GM23338 (cell line): ENCODE results near the gene SERPINA1. TPM values are rescaled to one million over a fixed set of nuclear protein-coding genes. Genes with fewer than 3 reads are reported as not detected.
A peak's percentile ranks its signal among the peaks of the same experiment; 100 is the strongest.

Source experiments
- ATAC-seq: fragments of 200-7000 bp; cut with Tn5 transposase; 3 replicates; pipeline ENCODE4 v1.9.1; 2020
- DNase-seq: peaks from one replicate; pipeline ENCODE4 v3.0.0-alpha.2; 2015; ENCODE audit warnings: low spot score
- H2AFZ ChIP-seq: fragments of 200-600 bp; sonication (generic); 2 replicates; pipeline ENCODE4 v1.8.0; 2016; ENCODE audit warnings: antibody characterized with exemption, mild to moderate bottlenecking, moderate library complexity
- H3F3A ChIP-seq: fragments of 200-600 bp; sonication (generic); replicated peaks from 2 replicates; pipeline ENCODE4 v1.8.0; 2017; ENCODE audit warnings: antibody characterized with exemption, mixed run types, low read depth
- H3K27ac ChIP-seq: fragments of 200-600 bp; sonication (generic); 2 replicates; pipeline ENCODE4 v1.6.1; 2016; ENCODE audit warnings: low read depth
- H3K27me3 ChIP-seq: fragments of 200-600 bp; sonication (generic); 2 replicates; pipeline ENCODE4 v1.8.0; 2016; ENCODE audit warnings: mild to moderate bottlenecking, mixed run types, moderate library complexity; ENCODE audit not compliant: insufficient read depth
- H3K36me3 ChIP-seq: fragments of 200-600 bp; sonication (generic); 2 replicates; pipeline ENCODE4 v1.8.0; 2016; ENCODE audit warnings: mild to moderate bottlenecking; ENCODE audit not compliant: insufficient read depth
- H3K4me1 ChIP-seq: fragments of 200-600 bp; sonication (generic); 2 replicates; pipeline ENCODE4 v1.8.0; 2016; ENCODE audit warnings: mild to moderate bottlenecking, moderate library complexity; ENCODE audit not compliant: insufficient read depth
- H3K4me2 ChIP-seq: fragments of 200-600 bp; sonication (generic); 2 replicates; pipeline ENCODE4 v1.7.1; 2017; ENCODE audit warnings: mixed run types
- H3K4me3 ChIP-seq: fragments of 200-600 bp; sonication (generic); 2 replicates; pipeline ENCODE4 v1.6.1; 2016; ENCODE audit warnings: mixed run types
- H3K79me2 ChIP-seq: fragments of 200-600 bp; sonication (generic); replicated peaks from 2 replicates; pipeline ENCODE4 v1.8.0; 2017; ENCODE audit warnings: mild to moderate bottlenecking; ENCODE audit not compliant: insufficient read depth
- H3K9me2 ChIP-seq: fragments of 200-600 bp; sonication (generic); 2 replicates; pipeline ENCODE4 v1.8.0; 2017; ENCODE audit not compliant: insufficient read depth
- H4K20me1 ChIP-seq: fragments of 200-600 bp; sonication (generic); replicated peaks from 2 replicates; pipeline ENCODE4 v1.8.0; 2017; ENCODE audit warnings: mild to moderate bottlenecking; ENCODE audit not compliant: insufficient read depth
- H3K27ac Mint-ChIP-seq: 2 replicates; pipeline ENCODE4 v1.8.0; 2020; ENCODE audit warnings: inconsistent platforms, mild to moderate bottlenecking, moderate library complexity, mixed read lengths
- H3K27me3 Mint-ChIP-seq: 3 replicates; pipeline ENCODE4 v1.8.0; 2022; ENCODE audit warnings: low read depth, mild to moderate bottlenecking, moderate library complexity, mixed read lengths, inconsistent platforms; ENCODE audit not compliant: insufficient read depth, poor library complexity
- H3K36me3 Mint-ChIP-seq: 3 replicates; pipeline ENCODE4 v1.8.0; 2021; ENCODE audit warnings: low read depth, mild to moderate bottlenecking, inconsistent platforms, moderate library complexity, mixed read lengths
- H3K4me1 Mint-ChIP-seq: 3 replicates; pipeline ENCODE4 v1.8.0; 2020; ENCODE audit warnings: mild to moderate bottlenecking, inconsistent platforms, mixed read lengths
- H3K4me3 Mint-ChIP-seq: 3 replicates; pipeline ENCODE4 v1.8.0; 2021; ENCODE audit warnings: moderate library complexity, mild to moderate bottlenecking, inconsistent platforms, mixed read lengths
- H3K9me3 Mint-ChIP-seq: 3 replicates; pipeline ENCODE4 v1.8.0; 2020; ENCODE audit warnings: moderate library complexity, mild to moderate bottlenecking, inconsistent platforms, mixed read lengths
- CREB1 ChIP-seq: fragments of 250-450 bp; sonication (Bioruptor Pico); IDR thresholded peaks from 2 replicates; pipeline ENCODE4 v1.5.0; 2020; ENCODE audit warnings: low read depth, mild to moderate bottlenecking, moderate library complexity
- EZH2 ChIP-seq: fragments of 200-600 bp; sonication (generic); IDR thresholded peaks from one replicate; pipeline ENCODE4 v1.8.0; 2017; ENCODE audit warnings: antibody characterized with exemption, mild to moderate bottlenecking, low read depth; ENCODE audit not compliant: unreplicated experiment
- EZH2phosphoT487 ChIP-seq: fragments of 200-600 bp; sonication (generic); IDR thresholded peaks from one replicate; pipeline ENCODE4 v1.8.1; 2018; ENCODE audit warnings: antibody characterized with exemption; ENCODE audit not compliant: unreplicated experiment
- JUNB ChIP-seq: IDR thresholded peaks from one replicate; pipeline ENCODE4 v1.6.1; 2016; ENCODE audit warnings: antibody characterized with exemption; ENCODE audit not compliant: unreplicated experiment
- NANOG ChIP-seq: IDR thresholded peaks from 2 replicates; pipeline ENCODE4 v1.6.1; 2016; ENCODE audit warnings: antibody characterized with exemption, borderline replicate concordance
- ZNF114 ChIP-seq: fragments of 250-450 bp; sonication (Bioruptor Pico); IDR thresholded peaks from 2 replicates; pipeline ENCODE4 v1.5.0; 2020; ENCODE audit warnings: mild to moderate bottlenecking, moderate library complexity
- ZNF331 ChIP-seq: fragments of 250-450 bp; sonication (Bioruptor Pico); IDR thresholded peaks from 2 replicates; pipeline ENCODE4 v1.5.0; 2020; ENCODE audit warnings: low read depth, mild to moderate bottlenecking, moderate library complexity
- polyA plus RNA-seq: library from polyadenylated mRNA; unstranded; fragments of >200 nt; fragmentation: Nextera tagmentation; extraction: Ambion mirVana; gene quantifications from 2 replicates; pipeline ENCODE4 v1.2.1, GENCODE V29; 2016
- total RNA-seq: library from RNA; depleted of rRNA; stranded (reverse); fragments of >200 nt; shearing (Covaris generic); gene quantifications from 2 replicates; pipeline ENCODE4 v1.2.3, GENCODE V29; 2014
- TF ChIP-seq, protein P1 (sequence below), 2 experiments: fragments of 200-600 bp in 1 of 2; sonication (generic) in 1 of 2; conservative IDR thresholded peaks; 2 replicates each; pipeline versions ENCODE4 v1.5.1 to v1.6.1; 2016 to 2017; ENCODE audit warnings: antibody characterized with exemption in 2 of 2, low read depth in 2 of 2, mild to moderate bottlenecking in 2 of 2, moderate library complexity in 1 of 2
- TF ChIP-seq, protein P2 (sequence below): fragments of 250-450 bp; sonication (Bioruptor Pico); IDR thresholded peaks from 2 replicates; pipeline ENCODE4 v1.5.0; 2020; ENCODE audit warnings: mild to moderate bottlenecking, moderate library complexity
- TF ChIP-seq, protein P3 (sequence below): IDR thresholded peaks from 2 replicates; pipeline ENCODE4 v1.6.1; 2016; ENCODE audit warnings: antibody characterized with exemption

Gene SERPINA1
- total and polyA plus RNA-seq, 2 experiments from 2014 or later: not detected

DNA sequence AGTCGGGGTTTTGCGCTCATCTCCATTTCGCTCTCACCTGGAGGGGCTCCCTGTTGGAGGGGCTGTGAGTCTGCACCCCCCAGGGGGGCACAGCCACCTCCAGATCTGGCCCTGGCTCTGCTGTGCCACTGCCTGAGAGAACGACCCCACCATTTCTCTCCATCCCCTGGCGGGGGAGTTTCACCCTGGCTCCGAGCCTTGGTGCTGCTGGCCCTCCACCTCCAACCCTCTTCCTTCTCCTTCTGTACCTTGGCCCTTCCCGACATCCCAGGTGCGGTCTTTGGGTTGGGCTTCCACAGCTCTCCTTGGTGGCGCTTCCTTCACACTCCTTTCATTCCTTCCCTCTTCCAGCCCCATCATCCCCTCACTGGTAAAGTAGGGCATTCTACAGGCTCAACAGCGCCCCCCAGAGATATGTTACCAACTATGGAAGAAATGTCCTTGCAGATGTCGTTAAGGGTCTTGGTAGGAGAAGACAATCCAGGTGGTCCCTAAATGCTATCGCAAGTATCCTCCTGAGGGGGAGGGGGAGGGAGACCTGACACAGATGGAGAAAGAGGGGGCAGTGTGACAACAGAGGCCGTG is 16.3 kb downstream of the SERPINA1 start (continued):
- TF ChIP-seq, protein P1, sequence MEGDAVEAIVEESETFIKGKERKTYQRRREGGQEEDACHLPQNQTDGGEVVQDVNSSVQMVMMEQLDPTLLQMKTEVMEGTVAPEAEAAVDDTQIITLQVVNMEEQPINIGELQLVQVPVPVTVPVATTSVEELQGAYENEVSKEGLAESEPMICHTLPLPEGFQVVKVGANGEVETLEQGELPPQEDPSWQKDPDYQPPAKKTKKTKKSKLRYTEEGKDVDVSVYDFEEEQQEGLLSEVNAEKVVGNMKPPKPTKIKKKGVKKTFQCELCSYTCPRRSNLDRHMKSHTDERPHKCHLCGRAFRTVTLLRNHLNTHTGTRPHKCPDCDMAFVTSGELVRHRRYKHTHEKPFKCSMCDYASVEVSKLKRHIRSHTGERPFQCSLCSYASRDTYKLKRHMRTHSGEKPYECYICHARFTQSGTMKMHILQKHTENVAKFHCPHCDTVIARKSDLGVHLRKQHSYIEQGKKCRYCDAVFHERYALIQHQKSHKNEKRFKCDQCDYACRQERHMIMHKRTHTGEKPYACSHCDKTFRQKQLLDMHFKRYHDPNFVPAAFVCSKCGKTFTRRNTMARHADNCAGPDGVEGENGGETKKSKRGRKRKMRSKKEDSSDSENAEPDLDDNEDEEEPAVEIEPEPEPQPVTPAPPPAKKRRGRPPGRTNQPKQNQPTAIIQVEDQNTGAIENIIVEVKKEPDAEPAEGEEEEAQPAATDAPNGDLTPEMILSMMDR (conservative IDR thresholded peaks at IDR 0.05; ENCODE audit: low read depth in 2 of 2): peak; percentile 74 to 76

DNA sequence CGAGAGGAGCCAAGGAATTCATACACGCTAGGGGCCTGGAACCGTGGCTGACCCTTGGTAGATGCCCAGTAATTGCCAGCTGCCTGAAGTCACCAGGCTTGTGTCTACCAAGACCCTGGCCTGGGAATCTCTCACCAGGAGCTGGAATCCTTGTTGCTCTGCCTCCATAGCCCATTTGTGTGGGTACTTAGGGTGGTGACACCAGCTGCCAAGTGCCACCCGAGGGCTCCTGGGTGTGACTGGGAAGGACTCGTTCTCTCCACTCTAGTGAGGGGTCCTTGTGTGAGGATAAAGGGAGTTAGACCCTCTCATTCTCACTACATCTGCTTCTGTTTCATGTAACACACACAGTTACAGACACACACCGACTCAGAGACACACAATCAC is 17.9 kb downstream of the SERPINA1 start:
- Histone ChIP-seq H3K36me3 (no peaks in the 10 kb centered on the region), H3K27ac (no peak overlapping the region), H2AFZ (no peak overlapping the region), H3F3A (no peaks in the 10 kb centered on the region), H3K79me2 (no peaks in the 10 kb centered on the region), H4K20me1 (no peaks in the 10 kb centered on the region), H3K4me1 (peaks cover 8% of the 10 kb centered on the region), H3K4me2 (no peak overlapping the region), H3K4me3 (no peak overlapping the region), H3K9me2 (no peaks in the 10 kb centered on the region), H3K27me3 (no peaks in the 10 kb centered on the region)
- H3K36me3 Mint-ChIP-seq: no peaks in the 10 kb centered on the region; the same call in 2 of the 3 replicates
- H3K4me3 Mint-ChIP-seq: no peak overlapping the region
- H3K9me3 Mint-ChIP-seq: no peaks in the 10 kb centered on the region
- H3K27me3 Mint-ChIP-seq: peaks cover 11% of the 10 kb centered on the region
- peaks cover 18% of the 10 kb centered on the region for H3K4me1 Mint-ChIP-seq
- ATAC-seq: no peak
- H3K27ac Mint-ChIP-seq: no peak overlapping the region
- DNase-seq: no peak
- TF ChIP-seq NANOG: no peak
- no peak for TF ChIP-seq CREB1
- TF ChIP-seq, protein P2, sequence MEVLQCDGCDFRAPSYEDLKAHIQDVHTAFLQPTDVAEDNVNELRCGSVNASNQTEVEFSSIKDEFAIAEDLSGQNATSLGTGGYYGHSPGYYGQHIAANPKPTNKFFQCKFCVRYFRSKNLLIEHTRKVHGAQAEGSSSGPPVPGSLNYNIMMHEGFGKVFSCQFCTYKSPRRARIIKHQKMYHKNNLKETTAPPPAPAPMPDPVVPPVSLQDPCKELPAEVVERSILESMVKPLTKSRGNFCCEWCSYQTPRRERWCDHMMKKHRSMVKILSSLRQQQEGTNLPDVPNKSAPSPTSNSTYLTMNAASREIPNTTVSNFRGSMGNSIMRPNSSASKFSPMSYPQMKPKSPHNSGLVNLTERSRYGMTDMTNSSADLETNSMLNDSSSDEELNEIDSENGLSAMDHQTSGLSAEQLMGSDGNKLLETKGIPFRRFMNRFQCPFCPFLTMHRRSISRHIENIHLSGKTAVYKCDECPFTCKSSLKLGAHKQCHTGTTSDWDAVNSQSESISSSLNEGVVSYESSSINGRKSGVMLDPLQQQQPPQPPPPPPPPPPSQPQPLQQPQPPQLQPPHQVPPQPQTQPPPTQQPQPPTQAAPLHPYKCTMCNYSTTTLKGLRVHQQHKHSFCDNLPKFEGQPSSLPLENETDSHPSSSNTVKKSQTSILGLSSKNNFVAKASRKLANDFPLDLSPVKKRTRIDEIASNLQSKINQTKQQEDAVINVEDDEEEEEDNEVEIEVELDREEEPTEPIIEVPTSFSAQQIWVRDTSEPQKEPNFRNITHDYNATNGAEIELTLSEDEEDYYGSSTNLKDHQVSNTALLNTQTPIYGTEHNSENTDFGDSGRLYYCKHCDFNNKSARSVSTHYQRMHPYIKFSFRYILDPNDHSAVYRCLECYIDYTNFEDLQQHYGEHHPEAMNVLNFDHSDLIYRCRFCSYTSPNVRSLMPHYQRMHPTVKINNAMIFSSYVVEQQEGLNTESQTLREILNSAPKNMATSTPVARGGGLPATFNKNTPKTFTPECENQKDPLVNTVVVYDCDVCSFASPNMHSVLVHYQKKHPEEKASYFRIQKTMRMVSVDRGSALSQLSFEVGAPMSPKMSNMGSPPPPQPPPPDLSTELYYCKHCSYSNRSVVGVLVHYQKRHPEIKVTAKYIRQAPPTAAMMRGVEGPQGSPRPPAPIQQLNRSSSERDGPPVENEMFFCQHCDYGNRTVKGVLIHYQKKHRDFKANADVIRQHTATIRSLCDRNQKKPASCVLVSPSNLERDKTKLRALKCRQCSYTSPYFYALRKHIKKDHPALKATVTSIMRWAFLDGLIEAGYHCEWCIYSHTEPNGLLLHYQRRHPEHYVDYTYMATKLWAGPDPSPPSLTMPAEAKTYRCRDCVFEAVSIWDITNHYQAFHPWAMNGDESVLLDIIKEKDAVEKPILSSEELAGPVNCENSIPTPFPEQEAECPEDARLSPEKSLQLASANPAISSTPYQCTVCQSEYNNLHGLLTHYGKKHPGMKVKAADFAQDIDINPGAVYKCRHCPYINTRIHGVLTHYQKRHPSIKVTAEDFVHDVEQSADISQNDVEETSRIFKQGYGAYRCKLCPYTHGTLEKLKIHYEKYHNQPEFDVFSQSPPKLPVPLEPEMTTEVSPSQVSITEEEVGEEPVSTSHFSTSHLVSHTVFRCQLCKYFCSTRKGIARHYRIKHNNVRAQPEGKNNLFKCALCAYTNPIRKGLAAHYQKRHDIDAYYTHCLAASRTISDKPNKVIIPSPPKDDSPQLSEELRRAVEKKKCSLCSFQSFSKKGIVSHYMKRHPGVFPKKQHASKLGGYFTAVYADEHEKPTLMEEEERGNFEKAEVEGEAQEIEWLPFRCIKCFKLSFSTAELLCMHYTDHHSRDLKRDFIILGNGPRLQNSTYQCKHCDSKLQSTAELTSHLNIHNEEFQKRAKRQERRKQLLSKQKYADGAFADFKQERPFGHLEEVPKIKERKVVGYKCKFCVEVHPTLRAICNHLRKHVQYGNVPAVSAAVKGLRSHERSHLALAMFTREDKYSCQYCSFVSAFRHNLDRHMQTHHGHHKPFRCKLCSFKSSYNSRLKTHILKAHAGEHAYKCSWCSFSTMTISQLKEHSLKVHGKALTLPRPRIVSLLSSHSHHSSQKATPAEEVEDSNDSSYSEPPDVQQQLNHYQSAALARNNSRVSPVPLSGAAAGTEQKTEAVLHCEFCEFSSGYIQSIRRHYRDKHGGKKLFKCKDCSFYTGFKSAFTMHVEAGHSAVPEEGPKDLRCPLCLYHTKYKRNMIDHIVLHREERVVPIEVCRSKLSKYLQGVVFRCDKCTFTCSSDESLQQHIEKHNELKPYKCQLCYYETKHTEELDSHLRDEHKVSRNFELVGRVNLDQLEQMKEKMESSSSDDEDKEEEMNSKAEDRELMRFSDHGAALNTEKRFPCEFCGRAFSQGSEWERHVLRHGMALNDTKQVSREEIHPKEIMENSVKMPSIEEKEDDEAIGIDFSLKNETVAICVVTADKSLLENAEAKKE (CRISPR knock-in tag): no peak
- TF ChIP-seq ZNF331 (CRISPR knock-in tag): no peak
- no peak for TF ChIP-seq EZH2
- TF ChIP-seq, protein P1 (conservative IDR thresholded peaks at IDR 0.05; ENCODE audit: low read depth in 2 of 2): no peak
- TF ChIP-seq, protein P3, sequence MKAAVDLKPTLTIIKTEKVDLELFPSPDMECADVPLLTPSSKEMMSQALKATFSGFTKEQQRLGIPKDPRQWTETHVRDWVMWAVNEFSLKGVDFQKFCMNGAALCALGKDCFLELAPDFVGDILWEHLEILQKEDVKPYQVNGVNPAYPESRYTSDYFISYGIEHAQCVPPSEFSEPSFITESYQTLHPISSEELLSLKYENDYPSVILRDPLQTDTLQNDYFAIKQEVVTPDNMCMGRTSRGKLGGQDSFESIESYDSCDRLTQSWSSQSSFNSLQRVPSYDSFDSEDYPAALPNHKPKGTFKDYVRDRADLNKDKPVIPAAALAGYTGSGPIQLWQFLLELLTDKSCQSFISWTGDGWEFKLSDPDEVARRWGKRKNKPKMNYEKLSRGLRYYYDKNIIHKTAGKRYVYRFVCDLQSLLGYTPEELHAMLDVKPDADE: no peak
- no peak for TF ChIP-seq ZNF114 (CRISPR knock-in tag)
- no peak for TF ChIP-seq JUNB
- no peak for TF ChIP-seq EZH2phosphoT487
